Measurements from ENCODE around the gene FDX1. TPM values are rescaled to one million over a fixed set of nuclear protein-coding genes. Genes with fewer than 3 reads are reported as not detected.

FDX1 gene
- total RNA-seq, 2 donors from 2014 or later = 11.8 to 12.1 TPM

GRCh38 chr11:110478410-110478809, 48.7 kb downstream of the FDX1 start:
- H3K4me1 Mint-ChIP-seq = peaks cover 8% of the 10 kb centered on the region
- no peak overlapping the region for H3K27ac Mint-ChIP-seq
- Histone ChIP-seq H3K36me3 (ENCODE audit: control insufficient read depth, insufficient read depth, low read length) (no peaks in the 10 kb centered on the region), H3K4me3 (ENCODE audit: low read length) (no peak overlapping the region), H3K9ac (ENCODE audit: extremely low read depth, low read length, poor library complexity, severe bottlenecking) (no peak overlapping the region), H3K27ac (ENCODE audit: low read depth, low read length) (no peak overlapping the region), H3K27me3 (ENCODE audit: control insufficient read depth, insufficient read depth, low read length, poor library complexity, severe bottlenecking) (no peaks in the 10 kb centered on the region), H3K4me1 (ENCODE audit: control insufficient read depth, insufficient read depth, low read length) (no peaks in the 10 kb centered on the region), H3K9me3 (ENCODE audit: control insufficient read depth, low read length) (no peaks in the 10 kb centered on the region)
- DNase-seq = peak; percentile 92
- 55 to 78% methylated on average over 5 to 12 of the region's 12 CpGs for WGBS, 2 experiments (ENCODE audit: insufficient coverage in 1 of 2, insufficient read length in 1 of 2)
- no peak overlapping the region for H3K4me3 Mint-ChIP-seq
- TF ChIP-seq CTCF (conservative IDR thresholded peaks at IDR 0.05) = peak; percentile 89
- no peaks in the 10 kb centered on the region for H3K9me3 Mint-ChIP-seq
- H3K36me3 Mint-ChIP-seq (ENCODE audit: low read depth) = no peaks in the 10 kb centered on the region
- no peaks in the 10 kb centered on the region for H3K27me3 Mint-ChIP-seq (ENCODE audit: insufficient read depth)

GRCh38 chr11:110479108-110480101, 49.7 kb downstream of the FDX1 start:
- no peaks in the 10 kb centered on the region for H3K4me1 ChIP-seq (ENCODE audit: control insufficient read depth, insufficient read depth, low read length)
- H3K9me3 ChIP-seq (ENCODE audit: control insufficient read depth, low read length) = no peaks in the 10 kb centered on the region
- no peak for TF ChIP-seq CTCF (conservative IDR thresholded peaks at IDR 0.05)
- Mint-ChIP-seq H3K27me3 (ENCODE audit: insufficient read depth) (no peaks in the 10 kb centered on the region), H3K27ac (no peak overlapping the region), H3K9me3 (no peaks in the 10 kb centered on the region), H3K4me1 (peaks cover 8% of the 10 kb centered on the region), H3K36me3 (ENCODE audit: low read depth) (no peaks in the 10 kb centered on the region), H3K4me3 (no peak overlapping the region)
- no peak overlapping the region for H3K4me3 ChIP-seq (ENCODE audit: low read length)
- no peaks in the 10 kb centered on the region for H3K27me3 ChIP-seq (ENCODE audit: control insufficient read depth, insufficient read depth, low read length, poor library complexity, severe bottlenecking)
- H3K9ac ChIP-seq (ENCODE audit: extremely low read depth, low read length, poor library complexity, severe bottlenecking) = no peak overlapping the region
- H3K27ac ChIP-seq (ENCODE audit: low read depth, low read length) = no peak overlapping the region
- DNase-seq = no peak
- no peaks in the 10 kb centered on the region for H3K36me3 ChIP-seq (ENCODE audit: control insufficient read depth, insufficient read depth, low read length)
- 89 to 95% methylated on average over 3 to 5 of the region's 5 CpGs for WGBS, 2 experiments (ENCODE audit: insufficient coverage in 1 of 2, insufficient read length in 1 of 2)

- no peaks in the 10 kb centered on the region for H3K36me3 Mint-ChIP-seq (ENCODE audit: low read depth)
- Histone ChIP-seq H3K9me3 (ENCODE audit: control insufficient read depth, low read length) (peaks cover 4% of the 10 kb centered on the region), H3K9ac (ENCODE audit: extremely low read depth, low read length, poor library complexity, severe bottlenecking) (no peak overlapping the region), H3K36me3 (ENCODE audit: control insufficient read depth, insufficient read depth, low read length) (no peaks in the 10 kb centered on the region), H3K4me3 (ENCODE audit: low read length) (no peak overlapping the region), H3K4me1 (ENCODE audit: control insufficient read depth, insufficient read depth, low read length) (no peaks in the 10 kb centered on the region), H3K27me3 (ENCODE audit: control insufficient read depth, insufficient read depth, low read length, poor library complexity, severe bottlenecking) (no peaks in the 10 kb centered on the region), H3K27ac (ENCODE audit: low read depth, low read length) (no peak overlapping the region)
- H3K27ac Mint-ChIP-seq = no peak overlapping the region
- 91 to 98% methylated on average over 5 of the region's 5 CpGs for WGBS, 2 experiments (ENCODE audit: insufficient coverage in 1 of 2, insufficient read length in 1 of 2)
- H3K27me3 Mint-ChIP-seq (ENCODE audit: insufficient read depth) = no peaks in the 10 kb centered on the region
- H3K9me3 Mint-ChIP-seq = no peaks in the 10 kb centered on the region
- no peak overlapping the region for H3K4me3 Mint-ChIP-seq
- no peak for DNase-seq
- H3K4me1 Mint-ChIP-seq = peaks cover 6% of the 10 kb centered on the region
- TF ChIP-seq CTCF (conservative IDR thresholded peaks at IDR 0.05) = no peak
Observed at GRCh38 chr11:110481523-110481922, 51.8 kb downstream of the FDX1 start.

Measured in endodermal cell (in vitro differentiated cells).